ENCODE measurements around the gene ASCC1. TPM values are rescaled to one million over a fixed set of nuclear protein-coding genes. Genes with fewer than 3 reads are reported as not detected.
A peak's percentile ranks its signal among the peaks of the same experiment; 100 is the strongest.

The ASCC1 gene
- total RNA-seq, 1 donor from 2014 or later, result 38.5 TPM

GRCh38 chr10:72260976-72261783, 45.1 kb upstream of the ASCC1 start:
- DNase-seq (ENCODE audit: extremely low spot score in 2 of 2), result no peak
- Histone ChIP-seq H3K36me3 (no peaks in the 10 kb centered on the region), H3K27ac (peak overlapping the region; percentile 98), H3K4me1 (peaks cover 74% of the 10 kb centered on the region), H3K4me3 (peak overlapping the region; percentile 47 to 58), H3K27me3 (no peaks in the 10 kb centered on the region), H3K9me3 (no peaks in the 10 kb centered on the region)
- intact Hi-C loops (cut with DNase I), result loop anchor here (5.0 kb wide), 1 partner anchor 61 kb away; no protein-coding TSS in a partner anchor
- peak in 1 of 2 donors; percentile 81 for TF ChIP-seq POLR2AphosphoS5 (IDR thresholded peaks at IDR 0.05; ENCODE audit: insufficient read depth in 1 of 2, low read depth in 1 of 2)
- TF ChIP-seq POLR2A (IDR thresholded peaks at IDR 0.05), result peak in 1 of 2 donors; percentile 29
- TF ChIP-seq, protein P1, sequence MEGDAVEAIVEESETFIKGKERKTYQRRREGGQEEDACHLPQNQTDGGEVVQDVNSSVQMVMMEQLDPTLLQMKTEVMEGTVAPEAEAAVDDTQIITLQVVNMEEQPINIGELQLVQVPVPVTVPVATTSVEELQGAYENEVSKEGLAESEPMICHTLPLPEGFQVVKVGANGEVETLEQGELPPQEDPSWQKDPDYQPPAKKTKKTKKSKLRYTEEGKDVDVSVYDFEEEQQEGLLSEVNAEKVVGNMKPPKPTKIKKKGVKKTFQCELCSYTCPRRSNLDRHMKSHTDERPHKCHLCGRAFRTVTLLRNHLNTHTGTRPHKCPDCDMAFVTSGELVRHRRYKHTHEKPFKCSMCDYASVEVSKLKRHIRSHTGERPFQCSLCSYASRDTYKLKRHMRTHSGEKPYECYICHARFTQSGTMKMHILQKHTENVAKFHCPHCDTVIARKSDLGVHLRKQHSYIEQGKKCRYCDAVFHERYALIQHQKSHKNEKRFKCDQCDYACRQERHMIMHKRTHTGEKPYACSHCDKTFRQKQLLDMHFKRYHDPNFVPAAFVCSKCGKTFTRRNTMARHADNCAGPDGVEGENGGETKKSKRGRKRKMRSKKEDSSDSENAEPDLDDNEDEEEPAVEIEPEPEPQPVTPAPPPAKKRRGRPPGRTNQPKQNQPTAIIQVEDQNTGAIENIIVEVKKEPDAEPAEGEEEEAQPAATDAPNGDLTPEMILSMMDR (IDR thresholded peaks at IDR 0.05), result no peak

GRCh38 chr10:72260239-72260975, 44.3 kb upstream of the ASCC1 start:
- TF ChIP-seq POLR2AphosphoS5 (IDR thresholded peaks at IDR 0.05; ENCODE audit: insufficient read depth in 1 of 2, low read depth in 1 of 2) (peak; percentile 84 to 91), POLR2A (IDR thresholded peaks at IDR 0.05) (peak in 1 of 2 donors; percentile 3)
- TF ChIP-seq, protein P1 (IDR thresholded peaks at IDR 0.05), result no peak
- H3K4me3 ChIP-seq, result peak overlapping the region; percentile 47 to 58
- intact Hi-C loops (cut with DNase I), result loop anchor here (5.0 kb wide), 1 partner anchor 62 kb away; no protein-coding TSS in a partner anchor
- no peaks in the 10 kb centered on the region for H3K27me3 ChIP-seq
- DNase-seq (ENCODE audit: extremely low spot score in 2 of 2), result peak in 1 of 2 donors; percentile 96
- no peaks in the 10 kb centered on the region for H3K9me3 ChIP-seq
- H3K4me1 ChIP-seq, result peaks cover 82% of the 10 kb centered on the region
- peak overlapping the region; percentile 98 for H3K27ac ChIP-seq
- no peaks in the 10 kb centered on the region for H3K36me3 ChIP-seq

- no peak for DNase-seq (ENCODE audit: extremely low spot score in 2 of 2)
- Histone ChIP-seq H3K27ac (peak overlapping the region; percentile 98), H3K4me1 (peaks cover 86% of the 10 kb centered on the region), H3K9me3 (no peaks in the 10 kb centered on the region), H3K36me3 (no peaks in the 10 kb centered on the region), H3K4me3 (peak overlapping the region in 1 of 2 donors; percentile 58), H3K27me3 (no peaks in the 10 kb centered on the region)
- TF ChIP-seq POLR2A (IDR thresholded peaks at IDR 0.05) (peak in 1 of 2 donors; percentile 14), POLR2AphosphoS5 (IDR thresholded peaks at IDR 0.05; ENCODE audit: insufficient read depth in 1 of 2, low read depth in 1 of 2) (no peak)
- TF ChIP-seq, protein P1 (IDR thresholded peaks at IDR 0.05), result no peak
- intact Hi-C loops (cut with DNase I), result loop anchor here (5.0 kb wide), 1 partner anchor 63 kb away; no protein-coding TSS in a partner anchor
Measured at GRCh38 chr10:72259491-72260238, 43.6 kb upstream of the ASCC1 start.

DNA sequence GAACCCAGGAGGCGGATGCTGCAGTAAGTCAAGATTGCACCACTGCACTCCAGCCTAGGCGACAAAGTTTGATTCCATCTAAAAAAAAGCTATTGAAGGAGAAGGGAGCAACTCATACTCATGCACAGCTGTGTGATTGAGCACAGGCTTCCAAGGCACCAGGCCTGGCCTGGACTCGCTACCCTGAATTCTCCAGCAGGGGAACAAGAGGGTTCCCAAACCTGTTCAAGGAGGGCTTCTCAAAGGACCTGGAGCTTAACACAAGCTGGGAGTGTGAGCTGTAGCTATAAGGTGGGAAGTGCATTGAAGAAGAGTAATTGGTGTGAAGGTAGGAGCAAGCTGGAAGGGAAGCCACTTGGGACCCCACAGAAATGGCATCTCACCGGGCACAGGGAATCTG, 42.5 kb upstream of the ASCC1 start:
- Histone ChIP-seq H3K4me1 (peaks cover 86% of the 10 kb centered on the region), H3K27me3 (no peaks in the 10 kb centered on the region), H3K36me3 (no peaks in the 10 kb centered on the region), H3K4me3 (no peak overlapping the region), H3K9me3 (no peaks in the 10 kb centered on the region), H3K27ac (peak overlapping the region; percentile 98)
- TF ChIP-seq POLR2A (IDR thresholded peaks at IDR 0.05) (no peak), POLR2AphosphoS5 (IDR thresholded peaks at IDR 0.05; ENCODE audit: insufficient read depth in 1 of 2, low read depth in 1 of 2) (no peak)
- TF ChIP-seq, protein P1 (IDR thresholded peaks at IDR 0.05), result no peak
- DNase-seq (ENCODE audit: extremely low spot score in 2 of 2), result no peak
- intact Hi-C loops (cut with DNase I), result no loop called here
